K562 (cell line): Measurements from ENCODE around the gene TSPYL4. TPM values are rescaled to one million over a fixed set of nuclear protein-coding genes. Genes with fewer than 3 reads are reported as not detected.
A peak's percentile ranks its signal among the peaks of the same experiment; 100 is the strongest.

Source experiments
- ARHGAP35 ChIP-seq: fragments of 450-650 bp; IDR thresholded peaks from 2 replicates; pipeline ENCODE4 v1.6.1; 2018; ENCODE audit not compliant: partially characterized antibody
- BCL6 ChIP-seq: fragments of 250-450 bp; sonication (Bioruptor Pico); IDR thresholded peaks from 2 replicates; pipeline ENCODE4 v1.4.0; 2020
- COPS2 ChIP-seq: fragments of 450-650 bp; conservative IDR thresholded peaks from 2 replicates; pipeline ENCODE4 v1.6.1; 2016; ENCODE audit warnings: mild to moderate bottlenecking, moderate library complexity
- CSDE1 ChIP-seq, 2 experiments: fragments of 450-650 bp; IDR thresholded peaks; 2 replicates each; pipeline ENCODE4 v1.6.1; 2016; ENCODE audit warnings: mild to moderate bottlenecking in 1 of 2
- E2F3 ChIP-seq: fragments of 250-450 bp; sonication (Bioruptor Pico); IDR thresholded peaks from 2 replicates; pipeline ENCODE4 v1.4.0; 2020; ENCODE audit warnings: mild to moderate bottlenecking
- GATAD2B ChIP-seq: fragments of 450-650 bp; IDR thresholded peaks from 2 replicates; pipeline ENCODE4 v1.6.1; 2017; ENCODE audit warnings: mild to moderate bottlenecking, borderline replicate concordance
- HBP1 ChIP-seq: fragments of 450-650 bp; formaldehyde crosslinking; IDR thresholded peaks from 2 replicates; pipeline ENCODE4 v1.4.0; 2022; ENCODE audit warnings: missing genetic modification characterization
- HSF4 ChIP-seq: fragments of 250-450 bp; sonication (Bioruptor Pico); IDR thresholded peaks from 2 replicates; pipeline ENCODE4 v2.1.2; 2022; ENCODE audit warnings: mild to moderate bottlenecking, moderate library complexity, borderline replicate concordance
- MAFG ChIP-seq: fragments of 450-650 bp; conservative IDR thresholded peaks from 2 replicates; pipeline ENCODE4 v1.6.1; 2016; ENCODE audit warnings: missing genetic modification characterization, missing compliant biosample characterization
- NFIX ChIP-seq: fragments of 250-450 bp; sonication (Bioruptor Pico); IDR thresholded peaks from 2 replicates; pipeline ENCODE4 v1.4.0; 2020; ENCODE audit warnings: low read depth, mild to moderate bottlenecking, moderate library complexity
- NFXL1 ChIP-seq: fragments of 450-650 bp; formaldehyde crosslinking; IDR thresholded peaks from 2 replicates; pipeline ENCODE4 v1.4.0; 2021; ENCODE audit warnings: mild to moderate bottlenecking
- RFX1 ChIP-seq: fragments of 450-650 bp; IDR thresholded peaks from 2 replicates; pipeline ENCODE4 v1.6.1; 2016; ENCODE audit warnings: mild to moderate bottlenecking, moderate library complexity
- SMAD3 ChIP-seq: fragments of 450-650 bp; formaldehyde crosslinking; conservative IDR thresholded peaks from 2 replicates; pipeline ENCODE4 v1.4.0; 2020; ENCODE audit warnings: mild to moderate bottlenecking
- SMC3 ChIP-seq: conservative IDR thresholded peaks from 2 replicates; pipeline ENCODE4 v1.6.1; 2011; ENCODE audit warnings: low read depth, low read length, improper control_type of control experiment; ENCODE audit not compliant: insufficient read depth
- TCF7 ChIP-seq: sonication (generic); IDR thresholded peaks from 2 replicates; pipeline ENCODE4 v1.6.1; 2016; ENCODE audit warnings: antibody characterized with exemption, borderline replicate concordance
- TEAD2 ChIP-seq: fragments of 450-650 bp; IDR thresholded peaks from 2 replicates; pipeline ENCODE4 v1.6.1; 2016; ENCODE audit warnings: missing genetic modification characterization, control low read depth, missing compliant biosample characterization
- TRIM28 ChIP-seq: fragments of 450-650 bp; IDR thresholded peaks from 2 replicates; pipeline ENCODE4 v1.6.1; 2017
- ZNF140 ChIP-seq: fragments of 250-450 bp; sonication (Bioruptor Pico); IDR thresholded peaks from 2 replicates; pipeline ENCODE4 v1.8.0; 2021; ENCODE audit warnings: moderate library complexity, mild to moderate bottlenecking, inconsistent platforms
- ZNF274 ChIP-seq: IDR thresholded peaks from 2 replicates; pipeline ENCODE4 v1.6.1; 2011; ENCODE audit warnings: low read depth, mild to moderate bottlenecking, low read length, moderate library complexity, borderline replicate concordance
- ZNF586 ChIP-seq: fragments of 450-650 bp; formaldehyde crosslinking; conservative IDR thresholded peaks from 2 replicates; pipeline ENCODE4 v1.4.0; 2020; ENCODE audit warnings: mild to moderate bottlenecking, moderate library complexity
- ZNF695 ChIP-seq: fragments of 450-650 bp; formaldehyde crosslinking; IDR thresholded peaks from 2 replicates; pipeline ENCODE4 v1.4.0; 2020; ENCODE audit warnings: mild to moderate bottlenecking, moderate library complexity
- polyA plus RNA-seq, 8 experiments: library from polyadenylated mRNA; depleted of rRNA in 4 of 8; stranded (reverse) in 5 of 8; unstranded in 3 of 8; fragments of >200 nt; fragmentation: Nextera tagmentation in 2 of 8; fragmentation: Illumina TruSeq in 1 of 8; extraction: Ambion mirVana in 2 of 8; extraction: Trizol in 1 of 8; gene quantifications; 2 replicates each; pipeline versions ENCODE4 v1.2.1 to v1.2.3, GENCODE V29; 2011 to 2014; ENCODE audit warnings: inconsistent platforms in 1 of 8, missing spikeins in 1 of 8
- total RNA-seq, 7 experiments: library from RNA; depleted of rRNA in 6 of 7; stranded (reverse); fragments of >200 nt in 6 of 7; fragmentation: Illumina TruSeq in 2 of 7; extraction: Trizol in 2 of 7; gene quantifications; 2 replicates each; pipeline versions ENCODE4 v1.2.1 to v1.2.3, GENCODE V29; 2011 to 2021; ENCODE audit warnings: low replicate concordance in 1 of 7
- TF ChIP-seq, protein P1 (sequence below), 2 experiments: IDR thresholded peaks; 2 replicates each; pipeline ENCODE4 v1.6.1; 2012; ENCODE audit warnings: improper control_type of control experiment in 2 of 2, low read depth in 2 of 2, low read length in 2 of 2, borderline replicate concordance in 1 of 2
- TF ChIP-seq, protein P2 (sequence below): fragments of 450-650 bp; formaldehyde crosslinking; conservative IDR thresholded peaks from 2 replicates; pipeline ENCODE4 v1.4.0; 2022; ENCODE audit warnings: mild to moderate bottlenecking, missing genetic modification characterization
- TF ChIP-seq, protein P3 (sequence below): fragments of 450-650 bp; formaldehyde crosslinking; IDR thresholded peaks from 2 replicates; pipeline ENCODE4 v1.4.0; 2022; ENCODE audit warnings: mild to moderate bottlenecking, moderate library complexity

TSPYL4 gene
- total and polyA plus RNA-seq, 9 of the 15 experiments (the other 6 are each of a cell fraction or from before 2014, with no cell fraction given): 0.69 to 18.0 (median 9.1) TPM

GRCh38 chr6:116253505-116254296, at the start of gene TSPYL4 (continued):
- TF ChIP-seq, protein P1, sequence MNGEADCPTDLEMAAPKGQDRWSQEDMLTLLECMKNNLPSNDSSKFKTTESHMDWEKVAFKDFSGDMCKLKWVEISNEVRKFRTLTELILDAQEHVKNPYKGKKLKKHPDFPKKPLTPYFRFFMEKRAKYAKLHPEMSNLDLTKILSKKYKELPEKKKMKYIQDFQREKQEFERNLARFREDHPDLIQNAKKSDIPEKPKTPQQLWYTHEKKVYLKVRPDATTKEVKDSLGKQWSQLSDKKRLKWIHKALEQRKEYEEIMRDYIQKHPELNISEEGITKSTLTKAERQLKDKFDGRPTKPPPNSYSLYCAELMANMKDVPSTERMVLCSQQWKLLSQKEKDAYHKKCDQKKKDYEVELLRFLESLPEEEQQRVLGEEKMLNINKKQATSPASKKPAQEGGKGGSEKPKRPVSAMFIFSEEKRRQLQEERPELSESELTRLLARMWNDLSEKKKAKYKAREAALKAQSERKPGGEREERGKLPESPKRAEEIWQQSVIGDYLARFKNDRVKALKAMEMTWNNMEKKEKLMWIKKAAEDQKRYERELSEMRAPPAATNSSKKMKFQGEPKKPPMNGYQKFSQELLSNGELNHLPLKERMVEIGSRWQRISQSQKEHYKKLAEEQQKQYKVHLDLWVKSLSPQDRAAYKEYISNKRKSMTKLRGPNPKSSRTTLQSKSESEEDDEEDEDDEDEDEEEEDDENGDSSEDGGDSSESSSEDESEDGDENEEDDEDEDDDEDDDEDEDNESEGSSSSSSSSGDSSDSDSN (IDR thresholded peaks at IDR 0.05; ENCODE audit: borderline replicate concordance in 1 of 2, low read depth in 2 of 2, low read length in 2 of 2): no peak
- no peak for TF ChIP-seq TCF7
- no peak for TF ChIP-seq MAFG
- peak in 1 of 2 experiments; percentile 87; a peak in 2 of 4 replicates for TF ChIP-seq CSDE1 (IDR thresholded peaks at IDR 0.05)
- no peak for TF ChIP-seq ZNF140
- TF ChIP-seq COPS2: no peak
- TF ChIP-seq NFXL1 (CRISPR knock-in tag): no peak
- TF ChIP-seq, protein P2, sequence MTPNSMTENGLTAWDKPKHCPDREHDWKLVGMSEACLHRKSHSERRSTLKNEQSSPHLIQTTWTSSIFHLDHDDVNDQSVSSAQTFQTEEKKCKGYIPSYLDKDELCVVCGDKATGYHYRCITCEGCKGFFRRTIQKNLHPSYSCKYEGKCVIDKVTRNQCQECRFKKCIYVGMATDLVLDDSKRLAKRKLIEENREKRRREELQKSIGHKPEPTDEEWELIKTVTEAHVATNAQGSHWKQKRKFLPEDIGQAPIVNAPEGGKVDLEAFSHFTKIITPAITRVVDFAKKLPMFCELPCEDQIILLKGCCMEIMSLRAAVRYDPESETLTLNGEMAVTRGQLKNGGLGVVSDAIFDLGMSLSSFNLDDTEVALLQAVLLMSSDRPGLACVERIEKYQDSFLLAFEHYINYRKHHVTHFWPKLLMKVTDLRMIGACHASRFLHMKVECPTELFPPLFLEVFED: no peak
- no peak for TF ChIP-seq HSF4 (CRISPR knock-in tag)
- no peak for TF ChIP-seq ZNF586 (CRISPR knock-in tag)
- TF ChIP-seq HBP1 (CRISPR knock-in tag): no peak
- no peak for TF ChIP-seq GATAD2B
- TF ChIP-seq E2F3 (CRISPR knock-in tag): no peak
- no peak for TF ChIP-seq NFIX (CRISPR knock-in tag)
- no peak for TF ChIP-seq TEAD2 (tag)
- no peak for TF ChIP-seq ZNF274
- TF ChIP-seq, protein P3, sequence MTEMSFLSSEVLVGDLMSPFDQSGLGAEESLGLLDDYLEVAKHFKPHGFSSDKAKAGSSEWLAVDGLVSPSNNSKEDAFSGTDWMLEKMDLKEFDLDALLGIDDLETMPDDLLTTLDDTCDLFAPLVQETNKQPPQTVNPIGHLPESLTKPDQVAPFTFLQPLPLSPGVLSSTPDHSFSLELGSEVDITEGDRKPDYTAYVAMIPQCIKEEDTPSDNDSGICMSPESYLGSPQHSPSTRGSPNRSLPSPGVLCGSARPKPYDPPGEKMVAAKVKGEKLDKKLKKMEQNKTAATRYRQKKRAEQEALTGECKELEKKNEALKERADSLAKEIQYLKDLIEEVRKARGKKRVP (CRISPR knock-in tag): no peak
- TF ChIP-seq ARHGAP35: no peak
- TF ChIP-seq TRIM28: no peak
- peak; percentile 97 for TF ChIP-seq RFX1
- TF ChIP-seq ZNF695 (CRISPR knock-in tag): no peak
- TF ChIP-seq SMAD3 (CRISPR knock-in tag): no peak
- TF ChIP-seq BCL6 (CRISPR knock-in tag): no peak
- no peak for TF ChIP-seq SMC3
